Uterus (tissue), 4 donors: ENCODE measurements around the gene PJA1. TPM values are rescaled to one million over a fixed set of nuclear protein-coding genes. Genes with fewer than 3 reads are reported as not detected.

Source experiments
- DNase-seq, 2 donors: peaks; one replicate each; pipeline ENCODE4 v3.0.0-alpha.2; 2019 to 2020
- H3K27ac ChIP-seq, 2 donors: fragments of 200-600 bp; sonication (generic); 1 replicate in 1 of 2; 2 replicates in 1 of 2; pipeline ENCODE4 v1.5.1; 2016 to 2018
- H3K27me3 ChIP-seq, 2 donors: fragments of 200-600 bp; sonication (generic); one replicate each; pipeline ENCODE4 v1.5.1; 2018 to 2019; ENCODE audit warnings: control low read depth in 1 of 2
- H3K36me3 ChIP-seq, 2 donors: fragments of 200-600 bp; sonication (generic); one replicate each; pipeline ENCODE4 v1.5.1; 2019; ENCODE audit warnings: control low read depth in 1 of 2
- H3K4me1 ChIP-seq, 2 donors: fragments of 200-600 bp; sonication (generic); one replicate each; pipeline ENCODE4 v1.5.1; 2018 to 2019; ENCODE audit warnings: control low read depth in 1 of 2
- H3K4me3 ChIP-seq, 2 donors: fragments of 200-600 bp; sonication (generic); 1 replicate in 1 of 2; 2 replicates in 1 of 2; pipeline ENCODE4 v1.5.1; 2018 to 2019; ENCODE audit warnings: mild to moderate bottlenecking in 1 of 2
- H3K9me3 ChIP-seq, 2 donors: fragments of 200-600 bp; sonication (generic); one replicate each; pipeline ENCODE4 v1.5.1; 2019; ENCODE audit warnings: control low read depth in 1 of 2
- CTCF ChIP-seq, 4 experiments: fragments of 200-600 bp in 2 of 4; fragments of 450-650 bp in 2 of 4; sonication (generic) in 2 of 4; IDR thresholded peaks; one replicate each; pipeline ENCODE4 v1.5.1; 2016 to 2019; ENCODE audit warnings: antibody characterized with exemption in 4 of 4, mild to moderate bottlenecking in 2 of 4, moderate library complexity in 1 of 4
- POLR2A ChIP-seq, 2 donors: fragments of 450-650 bp; IDR thresholded peaks; one replicate each; pipeline ENCODE4 v1.6.1; 2016; ENCODE audit warnings: antibody characterized with exemption in 2 of 2, mild to moderate bottlenecking in 1 of 2, moderate library complexity in 1 of 2
- intact Hi-C: fragments of 100-400 bp; cut with DNase I; formaldehyde crosslinking; loops from one replicate; pipeline ENCODE4 v1.15.1; 2023; ENCODE audit warnings: low total_unique reads
- total RNA-seq, 4 donors: library from RNA; depleted of rRNA in 3 of 4; stranded (reverse); fragments of >200 nt in 3 of 4; gene quantifications; one replicate each; pipeline versions ENCODE4 v1.1.0 to v1.2.4, GENCODE V29; 2014 to 2023
- donor health status: DM: yes; HTN: yes; CAD: no.

The PJA1 gene
- total RNA-seq, 4 donors from 2014 or later, result 9.7 to 68.0 (median 26.1) TPM

GRCh38 chrX:69203638-69204037 is 38.4 kb upstream of the PJA1 start:
- Histone ChIP-seq H3K4me1 (no peaks in the 10 kb centered on the region), H3K36me3 (no peaks in the 10 kb centered on the region), H3K9me3 (no peaks in the 10 kb centered on the region), H3K27ac (no peak overlapping the region), H3K27me3 (no peaks in the 10 kb centered on the region), H3K4me3 (no peak overlapping the region)
- no peak for DNase-seq
- TF ChIP-seq CTCF (IDR thresholded peaks at IDR 0.05) (no peak), POLR2A (IDR thresholded peaks at IDR 0.05) (no peak)
- intact Hi-C loops, result no loop called here

GRCh38 chrX:69197690-69198089 is 32.4 kb upstream of the PJA1 start:
- DNase-seq, result no peak
- no peaks in the 10 kb centered on the region for H3K9me3 ChIP-seq
- H3K27me3 ChIP-seq, result no peaks in the 10 kb centered on the region
- no peaks in the 10 kb centered on the region for H3K36me3 ChIP-seq
- intact Hi-C loops, result no loop called here
- TF ChIP-seq POLR2A (IDR thresholded peaks at IDR 0.05) (no peak), CTCF (IDR thresholded peaks at IDR 0.05) (no peak)
- no peak overlapping the region for H3K27ac ChIP-seq
- no peak overlapping the region for H3K4me3 ChIP-seq
- H3K4me1 ChIP-seq, result no peaks in the 10 kb centered on the region

- Histone ChIP-seq H3K27ac (no peak overlapping the region), H3K27me3 (no peaks in the 10 kb centered on the region), H3K4me3 (no peak overlapping the region), H3K36me3 (no peaks in the 10 kb centered on the region), H3K9me3 (no peaks in the 10 kb centered on the region), H3K4me1 (no peaks in the 10 kb centered on the region)
- intact Hi-C loops, result no loop called here
- TF ChIP-seq POLR2A (IDR thresholded peaks at IDR 0.05), result no peak
- TF ChIP-seq CTCF (IDR thresholded peaks at IDR 0.05), result no peak
- no peak for DNase-seq
Measured at GRCh38 chrX:69196666-69197065, 31.4 kb upstream of the PJA1 start.

GRCh38 chrX:69195810-69196209 is 30.6 kb upstream of the PJA1 start:
- DNase-seq, result no peak
- Histone ChIP-seq H3K27ac (no peak overlapping the region), H3K4me1 (no peaks in the 10 kb centered on the region), H3K9me3 (no peaks in the 10 kb centered on the region), H3K4me3 (no peak overlapping the region), H3K27me3 (no peaks in the 10 kb centered on the region), H3K36me3 (no peaks in the 10 kb centered on the region)
- no peak for TF ChIP-seq CTCF (IDR thresholded peaks at IDR 0.05)
- TF ChIP-seq POLR2A (IDR thresholded peaks at IDR 0.05), result no peak
- intact Hi-C loops, result no loop called here

GRCh38 chrX:69195192-69195591 is 29.9 kb upstream of the PJA1 start:
- H3K4me1 ChIP-seq, result no peaks in the 10 kb centered on the region
- H3K4me3 ChIP-seq, result no peak overlapping the region
- TF ChIP-seq POLR2A (IDR thresholded peaks at IDR 0.05) (no peak), CTCF (IDR thresholded peaks at IDR 0.05) (no peak)
- DNase-seq, result no peak
- no peaks in the 10 kb centered on the region for H3K27me3 ChIP-seq
- no peak overlapping the region for H3K27ac ChIP-seq
- intact Hi-C loops, result no loop called here
- no peaks in the 10 kb centered on the region for H3K36me3 ChIP-seq
- H3K9me3 ChIP-seq, result no peaks in the 10 kb centered on the region
